Upper lobe of left lung (tissue), 6 donors: Measurements from ENCODE around the gene PTPRD. TPM values are rescaled to one million over a fixed set of nuclear protein-coding genes. Genes with fewer than 3 reads are reported as not detected.

Source experiments
- ATAC-seq, 2 donors: fragments of 200-7000 bp; cut with Tn5 transposase; one replicate each; pipeline ENCODE4 v1.9.1; 2022; ENCODE audit warnings: mild to moderate bottlenecking in 2 of 2, moderate library complexity in 2 of 2; ENCODE audit not compliant: low FRiP score in 2 of 2
- DNase-seq, 2 donors: peaks; one replicate each; pipeline ENCODE4 v3.0.0-alpha.2; 2019 to 2020
- H3K27ac ChIP-seq, 4 donors: fragments of 200-600 bp; sonication (generic); one replicate each; pipeline ENCODE4 v1.5.1; 2016 to 2019
- H3K27me3 ChIP-seq, 4 donors: fragments of 200-600 bp; sonication (generic); one replicate each; pipeline ENCODE4 v1.5.1; 2017 to 2019
- H3K36me3 ChIP-seq, 4 donors: fragments of 200-600 bp; sonication (generic); one replicate each; pipeline ENCODE4 v1.5.1; 2016 to 2019
- H3K4me1 ChIP-seq, 4 donors: fragments of 200-600 bp; sonication (generic); one replicate each; pipeline ENCODE4 v1.5.1; 2018 to 2019
- H3K4me3 ChIP-seq, 4 donors: fragments of 200-600 bp; sonication (generic); one replicate each; pipeline ENCODE4 v1.5.1; 2017 to 2019; ENCODE audit warnings: mild to moderate bottlenecking in 2 of 4, moderate library complexity in 1 of 4
- H3K9me3 ChIP-seq, 4 donors: fragments of 200-600 bp; sonication (generic); one replicate each; pipeline ENCODE4 v1.5.1; 2018 to 2019
- EP300 ChIP-seq, 4 donors: sonication (generic); formaldehyde crosslinking; IDR thresholded peaks; one replicate each; pipeline ENCODE4 v1.5.1; 2017; ENCODE audit warnings: antibody characterized with exemption in 4 of 4, control low read depth in 2 of 4
- POLR2A ChIP-seq, 4 donors: fragments of 450-650 bp; IDR thresholded peaks; one replicate each; pipeline ENCODE4 v1.5.1; 2016 to 2017; ENCODE audit warnings: antibody characterized with exemption in 4 of 4, mild to moderate bottlenecking in 2 of 4
- POLR2AphosphoS5 ChIP-seq, 2 donors: sonication (generic); formaldehyde crosslinking; IDR thresholded peaks; one replicate each; pipeline ENCODE4 v1.5.1; 2017; ENCODE audit warnings: antibody characterized with exemption in 2 of 2
- WGBS, 2 donors: methylation state at CpG; one replicate each; pipeline ENCODE4 v1.1.5; 2017 to 2018; 5-methylcytosine and 5-hydroxymethylcytosine counted together
- total RNA-seq, 6 donors: library from RNA; depleted of rRNA in 4 of 6; stranded (reverse); fragments of >200 nt in 4 of 6; gene quantifications; one replicate each; pipeline versions ENCODE4 v1.1.0 to v1.2.1, GENCODE V29; 2016 to 2021
- TF ChIP-seq, protein P1 (sequence below), 6 experiments: fragments of 450-650 bp in 4 of 6; fragments of 200-600 bp in 2 of 6; sonication (generic) in 2 of 6; IDR thresholded peaks; one replicate each; pipeline ENCODE4 v1.5.1; 2016 to 2019; ENCODE audit warnings: antibody characterized with exemption in 6 of 6
- donor health status: DM: no; HTN: no; CAD: no; lungs with moderate emphysema.
- donor health status: DM: no; HTN: yes; CAD: no; lungs with severe emphysema.

Gene PTPRD
- total RNA-seq, 6 donors from 2014 or later = 7.4 to 46.1 (median 14.5) TPM

DNA sequence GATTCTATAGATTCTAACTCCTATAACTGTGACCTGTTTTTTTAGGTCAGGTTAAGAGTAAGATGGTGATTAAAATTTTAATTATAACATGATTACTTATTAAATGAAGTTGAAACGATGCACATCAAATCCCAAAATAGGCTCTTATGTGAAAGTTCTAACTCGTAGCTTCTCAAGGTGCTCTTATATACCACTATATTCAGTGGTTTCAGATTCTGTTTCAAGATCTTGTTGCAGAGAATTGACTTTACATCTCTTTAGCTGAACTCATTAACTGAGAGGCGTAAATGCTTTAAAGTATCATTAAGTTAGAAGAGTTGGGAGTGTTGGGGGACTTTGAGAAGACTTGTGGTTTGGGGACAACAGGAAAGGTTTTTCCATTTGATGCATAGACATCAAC lies 1399.8 kb downstream of the PTPRD start:
- no peaks in the 10 kb centered on the region for H3K36me3 ChIP-seq
- H3K4me1 ChIP-seq = no peaks in the 10 kb centered on the region
- TF ChIP-seq POLR2A (IDR thresholded peaks at IDR 0.05) = no peak
- TF ChIP-seq, protein P1, sequence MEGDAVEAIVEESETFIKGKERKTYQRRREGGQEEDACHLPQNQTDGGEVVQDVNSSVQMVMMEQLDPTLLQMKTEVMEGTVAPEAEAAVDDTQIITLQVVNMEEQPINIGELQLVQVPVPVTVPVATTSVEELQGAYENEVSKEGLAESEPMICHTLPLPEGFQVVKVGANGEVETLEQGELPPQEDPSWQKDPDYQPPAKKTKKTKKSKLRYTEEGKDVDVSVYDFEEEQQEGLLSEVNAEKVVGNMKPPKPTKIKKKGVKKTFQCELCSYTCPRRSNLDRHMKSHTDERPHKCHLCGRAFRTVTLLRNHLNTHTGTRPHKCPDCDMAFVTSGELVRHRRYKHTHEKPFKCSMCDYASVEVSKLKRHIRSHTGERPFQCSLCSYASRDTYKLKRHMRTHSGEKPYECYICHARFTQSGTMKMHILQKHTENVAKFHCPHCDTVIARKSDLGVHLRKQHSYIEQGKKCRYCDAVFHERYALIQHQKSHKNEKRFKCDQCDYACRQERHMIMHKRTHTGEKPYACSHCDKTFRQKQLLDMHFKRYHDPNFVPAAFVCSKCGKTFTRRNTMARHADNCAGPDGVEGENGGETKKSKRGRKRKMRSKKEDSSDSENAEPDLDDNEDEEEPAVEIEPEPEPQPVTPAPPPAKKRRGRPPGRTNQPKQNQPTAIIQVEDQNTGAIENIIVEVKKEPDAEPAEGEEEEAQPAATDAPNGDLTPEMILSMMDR (IDR thresholded peaks at IDR 0.05) = no peak
- H3K4me3 ChIP-seq = no peak overlapping the region
- no peaks in the 10 kb centered on the region for H3K9me3 ChIP-seq
- H3K27me3 ChIP-seq = no peaks in the 10 kb centered on the region
- ATAC-seq = no peak
- no peak overlapping the region for H3K27ac ChIP-seq
- 90 to 93% methylated on average over 3 of the region's 3 CpGs for WGBS, 2 donors
- no peak for DNase-seq

DNA sequence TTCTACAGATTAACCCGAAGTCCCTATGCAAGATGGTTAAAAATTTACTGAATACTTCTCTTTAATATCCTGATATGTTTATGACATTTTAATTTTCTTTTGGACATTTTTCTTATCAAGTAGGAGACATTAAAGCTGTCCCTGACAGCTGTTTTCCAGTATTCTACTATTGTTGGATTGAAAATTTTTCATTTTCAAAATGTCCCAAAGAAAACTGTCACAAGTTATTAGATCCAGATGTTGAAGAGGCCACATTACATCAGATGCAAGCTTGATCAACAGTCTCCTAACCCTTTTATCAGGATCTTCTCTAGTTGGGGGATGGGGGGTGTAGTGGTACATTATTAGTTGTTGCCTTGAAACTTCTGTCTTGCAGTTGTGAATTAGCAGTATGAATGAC lies 1410.5 kb downstream of the PTPRD start:
- no peaks in the 10 kb centered on the region for H3K36me3 ChIP-seq
- H3K27me3 ChIP-seq = no peaks in the 10 kb centered on the region
- H3K9me3 ChIP-seq = no peaks in the 10 kb centered on the region
- H3K27ac ChIP-seq = no peak overlapping the region
- TF ChIP-seq POLR2AphosphoS5 (IDR thresholded peaks at IDR 0.05) (no peak), EP300 (IDR thresholded peaks at IDR 0.05) (no peak), POLR2A (IDR thresholded peaks at IDR 0.05) (no peak)
- TF ChIP-seq, protein P1 (IDR thresholded peaks at IDR 0.05) = no peak
- H3K4me1 ChIP-seq = no peaks in the 10 kb centered on the region
- DNase-seq (no peak), ATAC-seq (no peak)
- WGBS, 2 donors = 75 to 89% methylated on average over 1 of the region's 1 CpG
- no peak overlapping the region for H3K4me3 ChIP-seq

DNA sequence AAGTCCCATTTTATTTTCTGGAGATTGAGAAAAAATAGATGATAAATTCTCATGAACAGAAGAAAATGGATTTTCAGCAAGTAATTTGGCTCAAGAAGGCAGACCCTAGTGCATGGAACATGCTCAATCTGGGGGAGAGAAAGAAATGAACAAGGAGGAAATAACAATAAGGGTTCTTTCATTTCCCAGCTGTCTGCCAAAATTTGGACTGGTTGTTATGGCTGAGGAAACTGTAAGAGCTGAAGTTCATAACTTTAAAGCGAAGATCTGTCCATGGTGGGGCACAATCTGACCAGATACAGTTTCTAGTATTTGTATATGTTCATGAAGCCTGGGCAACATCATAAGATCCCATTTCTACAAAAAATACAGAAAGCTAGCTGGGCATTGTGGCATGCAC lies 1426.7 kb downstream of the PTPRD start:
- no peak overlapping the region for H3K4me3 ChIP-seq
- no peaks in the 10 kb centered on the region for H3K27me3 ChIP-seq
- H3K4me1 ChIP-seq = no peaks in the 10 kb centered on the region
- H3K9me3 ChIP-seq = no peaks in the 10 kb centered on the region
- H3K27ac ChIP-seq = no peak overlapping the region
- DNase-seq (no peak), ATAC-seq (no peak)
- H3K36me3 ChIP-seq = no peaks in the 10 kb centered on the region
- no peak for TF ChIP-seq POLR2A (IDR thresholded peaks at IDR 0.05)
- TF ChIP-seq EP300 (IDR thresholded peaks at IDR 0.05) = no peak
- TF ChIP-seq, protein P1 (IDR thresholded peaks at IDR 0.05) = no peak
- no peak for TF ChIP-seq POLR2AphosphoS5 (IDR thresholded peaks at IDR 0.05)
- WGBS, 2 donors = 52 to 88% methylated on average over 1 of the region's 1 CpG

DNA sequence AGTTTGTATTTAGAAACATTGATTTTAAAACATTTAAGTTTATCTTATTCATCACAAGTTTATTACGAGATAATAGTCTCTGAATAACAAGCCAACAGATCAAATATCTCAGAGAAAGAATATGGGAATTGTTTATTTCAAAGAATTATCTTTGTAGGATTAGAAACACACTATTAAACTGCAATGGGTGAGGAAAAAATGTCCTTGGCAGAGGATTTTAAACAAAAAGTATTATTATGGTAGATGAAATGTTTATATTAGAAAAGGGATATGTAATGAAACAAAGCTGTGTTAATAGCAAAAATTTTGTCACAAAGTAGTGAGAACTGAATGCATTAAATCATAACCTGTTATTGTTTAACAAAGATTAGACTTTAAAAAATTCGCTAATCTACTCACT lies 1430.4 kb downstream of the PTPRD start:
- DNase-seq = no peak
- no peak overlapping the region for H3K4me3 ChIP-seq
- 65 to 71% methylated on average over 2 of the region's 2 CpGs for WGBS, 2 donors

DNA sequence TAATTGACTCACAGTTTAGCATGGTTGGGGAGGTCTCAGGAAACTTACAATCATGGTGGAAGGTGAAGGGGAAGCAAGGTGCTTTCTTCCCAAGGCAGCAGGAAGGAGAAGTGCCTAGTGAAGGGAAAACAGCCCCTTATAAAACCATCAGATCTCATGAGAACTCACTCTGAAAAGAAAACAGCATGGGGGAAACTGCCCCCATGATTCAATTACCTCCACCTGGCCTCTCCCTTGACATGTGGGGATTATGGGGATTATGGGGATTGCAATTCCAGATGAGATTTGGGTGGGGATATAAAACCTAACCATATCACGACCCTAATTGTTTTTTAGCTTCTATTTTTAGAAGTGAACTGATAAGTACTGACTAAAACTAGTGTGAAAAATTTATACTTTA lies 1435.7 kb downstream of the PTPRD start:
- WGBS, 2 donors = 66 to 75% methylated on average over 1 of the region's 1 CpG
- DNase-seq (no peak), ATAC-seq (no peak)
- no peak overlapping the region for H3K4me3 ChIP-seq
- no peak overlapping the region for H3K27ac ChIP-seq
- H3K4me1 ChIP-seq = no peaks in the 10 kb centered on the region
- no peaks in the 10 kb centered on the region for H3K27me3 ChIP-seq
- H3K9me3 ChIP-seq = no peaks in the 10 kb centered on the region
- no peaks in the 10 kb centered on the region for H3K36me3 ChIP-seq
- no peak for TF ChIP-seq POLR2AphosphoS5 (IDR thresholded peaks at IDR 0.05)
- TF ChIP-seq, protein P1 (IDR thresholded peaks at IDR 0.05) = no peak
- TF ChIP-seq EP300 (IDR thresholded peaks at IDR 0.05) = no peak
- no peak for TF ChIP-seq POLR2A (IDR thresholded peaks at IDR 0.05)

More for the DNA sequence above, 1430.4 kb downstream of the PTPRD start:
- no peak overlapping the region for H3K27ac ChIP-seq
- H3K9me3 ChIP-seq = no peaks in the 10 kb centered on the region
- no peaks in the 10 kb centered on the region for H3K27me3 ChIP-seq
- no peaks in the 10 kb centered on the region for H3K36me3 ChIP-seq
- H3K4me1 ChIP-seq = no peaks in the 10 kb centered on the region
- no peak for ATAC-seq
- no peak for TF ChIP-seq POLR2A (IDR thresholded peaks at IDR 0.05)
- no peak for TF ChIP-seq EP300 (IDR thresholded peaks at IDR 0.05)
- TF ChIP-seq, protein P1 (IDR thresholded peaks at IDR 0.05) = no peak
- no peak for TF ChIP-seq POLR2AphosphoS5 (IDR thresholded peaks at IDR 0.05)
